K562 (cell line): Measurements from ENCODE around the gene GABRB2. TPM values are rescaled to one million over a fixed set of nuclear protein-coding genes. Genes with fewer than 3 reads are reported as not detected.

ENCODE experiments used
- ATAC-seq: fragments of 200-7000 bp; cut with Tn5 transposase; 3 replicates; pipeline ENCODE4 v1.9.1; 2020; ENCODE audit warnings: moderate library complexity
- BruUV-seq: library from RNA; stranded (reverse); fragments of 400-500 nt; replicated peaks from 2 replicates; lab custom pipeline; 2021; lab: Mats Ljungman, UMichigan
- CTCF ChIA-PET: fragments of 300-600 bp; formaldehyde crosslinking; extraction: SDS; loops from one replicate; lab custom pipeline; 2021; ENCODE audit warnings: low intra/inter-chr PET ratio; lab: Yijun Ruan, JAX
- POLR2A ChIA-PET: fragments of 300-600, 350-650 bp; sonication (Branson Sonifier 250); formaldehyde crosslinking; extraction: SDS; loops from one replicate; lab custom pipeline; 2021; ENCODE audit warnings: antibody characterized with exemption, inconsistent platforms; lab: Yijun Ruan, JAX
- DNase-seq, 4 experiments: peaks; one replicate each; pipeline versions ENCODE4 v3.0.0 to v3.0.0-alpha.2; 2011 to 2018; ENCODE audit warnings: low spot score in 3 of 4, mixed read lengths in 3 of 4; ENCODE audit errors: extremely low read depth in 1 of 4
- FAIRE-seq: peaks from 2 replicates; lab custom pipeline; 2011; peaks lifted over from hg19 to GRCh38; lab: Jason Lieb, UNC
- H2AFZ ChIP-seq: 2 replicates; pipeline ENCODE4 v1.6.0; 2011; ENCODE audit warnings: low read depth, low read length, control low read depth, inconsistent platforms
- H3K27ac ChIP-seq: fragments of 200-600 bp; 3 replicates; pipeline ENCODE4 v1.8.0; 2011; ENCODE audit warnings: low read depth, mild to moderate bottlenecking, control low read depth, inconsistent platforms, low read length, moderate library complexity, mixed read lengths; ENCODE audit errors: extremely low read depth
- H3K27me3 ChIP-seq, 2 experiments: fragments of 300-600 bp in 1 of 2; 2 replicates in 1 of 2; 3 replicates in 1 of 2; pipeline versions ENCODE4 v1.6.0 to v1.8.0; 2011; ENCODE audit warnings: inconsistent platforms in 2 of 2, low read length in 2 of 2, mild to moderate bottlenecking in 1 of 2, mixed read lengths in 1 of 2, moderate library complexity in 1 of 2; ENCODE audit not compliant: control insufficient read depth in 2 of 2, insufficient read depth in 2 of 2
- H3K36me3 ChIP-seq: fragments of 300-600 bp; 3 replicates; pipeline ENCODE4 v1.8.0; 2011; ENCODE audit warnings: mild to moderate bottlenecking, low read length, inconsistent platforms; ENCODE audit not compliant: control insufficient read depth, insufficient read depth
- H3K4me1 ChIP-seq, 2 experiments: fragments of 200-600 bp in 1 of 2; replicated peaks in 1 of 2; 2 replicates in 1 of 2; 3 replicates in 1 of 2; pipeline versions ENCODE4 v1.5.1 to v1.8.0; 2011; ENCODE audit warnings: inconsistent platforms in 2 of 2, low read length in 2 of 2, mild to moderate bottlenecking in 1 of 2, mixed read lengths in 1 of 2, moderate library complexity in 1 of 2; ENCODE audit not compliant: control insufficient read depth in 2 of 2, insufficient read depth in 2 of 2
- H3K4me2 ChIP-seq: 2 replicates; pipeline ENCODE4 v1.6.1; 2011; ENCODE audit warnings: low read length, control low read depth, inconsistent platforms, mixed read lengths; ENCODE audit not compliant: insufficient read depth
- H3K4me3 ChIP-seq: fragments of 200-600 bp; sonication (generic), shearing (Covaris generic); 2 replicates; pipeline ENCODE4 v1.5.1; 2016; ENCODE audit warnings: control low read depth, inconsistent platforms
- H3K79me2 ChIP-seq: fragments of 200-600 bp; 3 replicates; pipeline ENCODE4 v1.8.0; 2011; ENCODE audit warnings: low read length, inconsistent platforms; ENCODE audit not compliant: control insufficient read depth, insufficient read depth
- H3K9ac ChIP-seq, 2 experiments: 2 replicates each; pipeline versions ENCODE4 v1.6.0 to v1.6.1; 2011; ENCODE audit warnings: low read depth in 2 of 2, low read length in 2 of 2, control low read depth in 1 of 2, inconsistent platforms in 1 of 2, mild to moderate bottlenecking in 1 of 2, mixed read lengths in 1 of 2; ENCODE audit not compliant: insufficient read depth in 1 of 2
- H3K9me1 ChIP-seq: one replicate; pipeline ENCODE4 v1.6.0; 2011; ENCODE audit warnings: inconsistent platforms, mild to moderate bottlenecking, low read length, moderate library complexity; ENCODE audit not compliant: control insufficient read depth, insufficient read depth
- H3K9me3 ChIP-seq: replicated peaks from 2 replicates; pipeline ENCODE4 v1.5.1; 2011; ENCODE audit warnings: low read depth, low read length, inconsistent platforms; ENCODE audit not compliant: control insufficient read depth, insufficient read depth
- H4K20me1 ChIP-seq: replicated peaks from 2 replicates; pipeline ENCODE4 v1.6.1; 2011; ENCODE audit warnings: low read length, inconsistent platforms, mixed read lengths; ENCODE audit not compliant: control insufficient read depth, insufficient read depth
- FOXK1 ChIP-seq: sonication (generic); formaldehyde crosslinking; IDR thresholded peaks from 2 replicates; pipeline ENCODE4 v1.8.0; 2022; ENCODE audit warnings: missing genetic modification reagents, mild to moderate bottlenecking, borderline replicate concordance
- HDAC8 ChIP-seq: fragments of 450-650 bp; IDR thresholded peaks from 2 replicates; pipeline ENCODE4 v1.6.1; 2016; ENCODE audit warnings: mild to moderate bottlenecking, missing genetic modification characterization, moderate library complexity, missing compliant biosample characterization
- HOXB6 ChIP-seq: fragments of 250-450 bp; sonication (Bioruptor Pico); IDR thresholded peaks from 2 replicates; pipeline ENCODE4 v1.5.1; 2022; ENCODE audit warnings: mild to moderate bottlenecking, borderline replicate concordance
- KLF6 ChIP-seq: fragments of 250-450 bp; sonication (Bioruptor Pico); IDR thresholded peaks from 2 replicates; pipeline ENCODE4 v1.4.0; 2020; ENCODE audit warnings: mild to moderate bottlenecking, moderate library complexity, borderline replicate concordance
- MAFG ChIP-seq: fragments of 450-650 bp; conservative IDR thresholded peaks from 2 replicates; pipeline ENCODE4 v1.6.1; 2016; ENCODE audit warnings: missing genetic modification characterization, missing compliant biosample characterization
- MCM2 ChIP-seq: fragments of 450-650 bp; IDR thresholded peaks from 2 replicates; pipeline ENCODE4 v1.6.1; 2017; ENCODE audit warnings: low read depth, mild to moderate bottlenecking
- NEUROD1 ChIP-seq: fragments of 150-350 bp; IDR thresholded peaks from 2 replicates; pipeline ENCODE4 v1.6.1; 2014; ENCODE audit warnings: borderline replicate concordance, low read length, low read depth; ENCODE audit not compliant: partially characterized antibody
- NR2C2 ChIP-seq, 2 experiments: fragments of 200-800 bp in 1 of 2; sonication (Bioruptor generic) in 1 of 2; sonication (generic) in 1 of 2; formaldehyde crosslinking in 1 of 2; IDR thresholded peaks; 2 replicates each; pipeline versions ENCODE4 v1.6.1 to v1.8.0; 2016 to 2022; ENCODE audit warnings: mild to moderate bottlenecking in 1 of 2, missing compliant biosample characterization in 1 of 2, missing genetic modification characterization in 1 of 2, missing genetic modification reagents in 1 of 2
- RBM25 ChIP-seq: fragments of 200-400 bp; formaldehyde crosslinking; IDR thresholded peaks from 2 replicates; pipeline ENCODE4 v1.6.1; 2018; ENCODE audit warnings: low read length, low read depth, moderate library complexity; ENCODE audit not compliant: severe bottlenecking
- SLC30A9 ChIP-seq: fragments of 250-450 bp; sonication (Bioruptor Pico); IDR thresholded peaks from 2 replicates; pipeline ENCODE4 v1.8.0; 2022; ENCODE audit warnings: mild to moderate bottlenecking, moderate library complexity
- ZKSCAN8 ChIP-seq: fragments of 200-800 bp; sonication (Bioruptor generic); IDR thresholded peaks from 2 replicates; pipeline ENCODE4 v1.6.1; 2016; ENCODE audit warnings: missing genetic modification characterization, missing compliant biosample characterization
- ZNF263 ChIP-seq: sonication (generic); formaldehyde crosslinking; IDR thresholded peaks from 2 replicates; pipeline ENCODE4 v1.8.0; 2022; ENCODE audit warnings: mild to moderate bottlenecking, missing genetic modification reagents, borderline replicate concordance
- ZNF354B ChIP-seq: fragments of 250-450 bp; sonication (Bioruptor Pico); IDR thresholded peaks from 2 replicates; pipeline ENCODE4 v1.4.0; 2020
- WGBS: fragments of 100-300 bp; shearing (Covaris generic); methylation state at CpG from one replicate; pipeline ENCODE4 v1.1.6; 2016; ENCODE audit warnings: low coverage, mixed read lengths; ENCODE audit not compliant: insufficient coverage; ENCODE audit errors: missing lambda C conversion rate; 5-methylcytosine and 5-hydroxymethylcytosine counted together
- in situ Hi-C: fragments of 300-500 bp; cut with MboI; formaldehyde crosslinking; loops from 4 replicates; pipeline ENCODE4 v1.15.0; 2018; ENCODE audit warnings: inconsistent platforms, mixed read lengths
- intact Hi-C: fragments of 100-400 bp; cut with micrococcal nuclease; formaldehyde crosslinking; loops from 2 replicates; pipeline ENCODE4 v1.14.2; 2022
- polyA plus RNA-seq, 8 experiments: library from polyadenylated mRNA; depleted of rRNA in 4 of 8; stranded (reverse) in 5 of 8; unstranded in 3 of 8; fragments of >200 nt; fragmentation: Nextera tagmentation in 2 of 8; fragmentation: Illumina TruSeq in 1 of 8; extraction: Ambion mirVana in 2 of 8; extraction: Trizol in 1 of 8; gene quantifications; 2 replicates each; pipeline versions ENCODE4 v1.2.1 to v1.2.3, GENCODE V29; 2011 to 2014; ENCODE audit warnings: inconsistent platforms in 1 of 8, missing spikeins in 1 of 8
- total RNA-seq, 7 experiments: library from RNA; depleted of rRNA in 6 of 7; stranded (reverse); fragments of >200 nt in 6 of 7; fragmentation: Illumina TruSeq in 2 of 7; extraction: Trizol in 2 of 7; gene quantifications; 2 replicates each; pipeline versions ENCODE4 v1.2.1 to v1.2.3, GENCODE V29; 2011 to 2021; ENCODE audit warnings: low replicate concordance in 1 of 7
- TF ChIP-seq, protein P1 (sequence below): fragments of 450-650 bp; conservative IDR thresholded peaks from 2 replicates; pipeline ENCODE4 v1.6.1; 2016; ENCODE audit warnings: missing genetic modification characterization, low read depth, mild to moderate bottlenecking, missing compliant biosample characterization, moderate library complexity

GABRB2 gene
- total and polyA plus RNA-seq, 9 of the 15 experiments (the other 6 are each of a cell fraction or from before 2014, with no cell fraction given): not detected

DNA sequence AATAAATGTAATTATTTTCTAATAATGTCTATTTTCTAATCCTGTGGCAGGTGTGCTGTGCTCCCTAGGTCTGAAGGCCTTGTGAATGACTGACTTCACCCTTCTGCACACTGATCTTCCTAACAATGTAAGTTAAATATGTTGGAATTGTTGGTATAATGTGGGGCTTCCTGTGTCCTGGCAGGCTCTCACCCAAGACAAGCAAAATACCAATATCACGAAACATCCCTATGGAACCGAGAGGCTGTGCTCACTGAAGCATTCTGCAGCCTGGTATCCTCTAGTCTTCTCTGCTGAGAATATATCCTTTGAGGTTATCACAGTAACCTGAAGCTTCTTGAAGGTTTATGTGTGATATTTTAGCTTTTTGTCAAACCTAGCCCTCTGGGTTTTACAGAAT is 159.4 kb downstream of the GABRB2 start:
- Histone ChIP-seq H2AFZ (no peak overlapping the region), H3K4me2 (no peak overlapping the region), H3K9me1 (no peaks in the 10 kb centered on the region), H3K36me3 (no peaks in the 10 kb centered on the region), H3K9me3 (0 out of 2 replicates have a peak, but pooled peaks cover 1% of the 10 kb centered on the region), H3K9ac (no peak overlapping the region), H4K20me1 (no peaks in the 10 kb centered on the region), H3K4me3 (no peak overlapping the region), H3K4me1 (no peaks in the 10 kb centered on the region), H3K27me3 (no peaks in the 10 kb centered on the region), H3K27ac (no peak overlapping the region), H3K79me2 (no peaks in the 10 kb centered on the region)
- no TSS peak for BruUV-seq
- WGBS: 0% methylated on average over 2 of the region's 2 CpGs
- in situ Hi-C loops (no loop called here), intact Hi-C loops (no loop called here)
- ChIA-PET CTCF (no interaction called here), POLR2A (no interaction called here)
- FAIRE-seq (no peak), ATAC-seq (no peak), DNase-seq (no peak)
- TF ChIP-seq NR2C2 (CRISPR knock-in tag; IDR thresholded peaks at IDR 0.05) (no peak), NR2C2 (tag; IDR thresholded peaks at IDR 0.05) (no peak), RBM25 (no peak), HDAC8 (tag) (no peak), ZNF263 (CRISPR knock-in tag) (no peak), HOXB6 (CRISPR knock-in tag) (no peak), FOXK1 (CRISPR knock-in tag) (no peak), NEUROD1 (no peak), ZKSCAN8 (CRISPR knock-in tag) (no peak), SLC30A9 (no peak), MAFG (no peak), KLF6 (no peak), MCM2 (no peak), ZNF354B (CRISPR knock-in tag) (no peak)
- TF ChIP-seq, protein P1, sequence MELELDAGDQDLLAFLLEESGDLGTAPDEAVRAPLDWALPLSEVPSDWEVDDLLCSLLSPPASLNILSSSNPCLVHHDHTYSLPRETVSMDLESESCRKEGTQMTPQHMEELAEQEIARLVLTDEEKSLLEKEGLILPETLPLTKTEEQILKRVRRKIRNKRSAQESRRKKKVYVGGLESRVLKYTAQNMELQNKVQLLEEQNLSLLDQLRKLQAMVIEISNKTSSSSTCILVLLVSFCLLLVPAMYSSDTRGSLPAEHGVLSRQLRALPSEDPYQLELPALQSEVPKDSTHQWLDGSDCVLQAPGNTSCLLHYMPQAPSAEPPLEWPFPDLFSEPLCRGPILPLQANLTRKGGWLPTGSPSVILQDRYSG (tag): no peak
- TF ChIP-seq, all 486 proteins: peak for 0
